Fibroblast of upper back skin (primary cell): ENCODE data around the gene MROH2A.
"Not testable (repeated sequence)": the region's sequence is repeated elsewhere in the genome, so short reads cannot be mapped to it uniquely, and the experiment has no call there.

Experiments used
- DNase-seq: peaks from one replicate; pipeline ENCODE4 v3.0.0-alpha.2; 2013

MROH2A gene, protein sequence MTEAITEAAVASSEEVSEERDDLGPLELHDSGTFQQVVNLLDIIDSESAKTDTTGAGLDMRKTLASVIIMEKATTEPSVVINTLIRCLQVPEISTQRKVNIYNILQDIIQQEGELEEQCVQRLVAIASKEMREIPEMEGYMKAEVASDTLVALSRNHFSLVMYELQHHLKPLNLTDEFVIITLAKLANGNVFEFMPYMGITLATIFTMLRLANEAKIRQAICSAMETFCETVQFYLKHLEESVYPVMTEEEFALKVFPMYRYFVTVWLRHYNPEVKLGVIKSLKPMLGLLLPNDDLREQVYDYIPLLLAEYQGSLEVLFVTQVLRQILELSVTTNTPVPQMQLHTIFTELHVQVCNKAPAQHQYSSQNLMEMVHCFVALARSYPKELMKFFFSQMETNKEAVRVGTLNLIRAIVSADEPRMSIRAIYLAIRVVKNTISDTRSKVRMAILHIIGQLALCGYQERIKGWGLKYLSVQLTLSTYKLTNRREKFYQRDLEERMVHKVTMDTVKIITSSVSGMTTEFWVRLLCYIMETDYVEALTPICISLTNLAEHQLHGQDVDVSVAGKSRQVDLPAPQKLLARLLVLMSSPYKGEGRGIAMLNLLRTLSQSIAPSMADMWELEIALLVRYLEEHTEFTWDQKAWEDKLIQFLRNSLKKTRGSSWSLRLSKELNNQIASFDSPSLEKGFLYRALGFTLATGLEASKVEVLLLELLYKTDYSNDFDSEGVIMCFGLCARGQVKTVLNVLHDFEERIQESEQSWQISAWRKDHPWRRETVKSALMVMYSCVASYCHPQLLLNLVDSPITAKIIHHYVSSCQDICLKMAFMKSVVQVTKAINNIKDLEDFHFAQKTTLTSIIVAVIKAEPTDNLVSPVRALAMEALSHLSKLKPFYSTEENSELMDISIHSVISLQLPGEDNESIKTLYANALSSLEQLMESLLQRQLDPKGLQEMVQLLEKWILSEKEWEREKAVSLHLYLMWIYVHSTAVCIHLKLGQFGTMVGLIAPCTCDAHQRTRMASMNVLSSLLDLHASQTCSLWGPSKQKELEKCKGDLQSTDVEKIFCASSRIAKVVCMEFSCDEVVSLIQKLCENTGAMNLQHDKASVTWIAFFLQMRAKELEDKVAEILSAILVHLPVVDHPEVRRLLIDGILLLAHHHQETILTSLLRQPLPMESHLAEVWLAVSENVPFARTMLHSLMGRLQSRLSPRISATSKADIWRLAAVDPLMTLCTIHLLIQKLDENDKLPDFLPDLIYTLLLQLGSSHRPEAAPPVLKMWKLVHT (N-terminal part only)

DNA sequence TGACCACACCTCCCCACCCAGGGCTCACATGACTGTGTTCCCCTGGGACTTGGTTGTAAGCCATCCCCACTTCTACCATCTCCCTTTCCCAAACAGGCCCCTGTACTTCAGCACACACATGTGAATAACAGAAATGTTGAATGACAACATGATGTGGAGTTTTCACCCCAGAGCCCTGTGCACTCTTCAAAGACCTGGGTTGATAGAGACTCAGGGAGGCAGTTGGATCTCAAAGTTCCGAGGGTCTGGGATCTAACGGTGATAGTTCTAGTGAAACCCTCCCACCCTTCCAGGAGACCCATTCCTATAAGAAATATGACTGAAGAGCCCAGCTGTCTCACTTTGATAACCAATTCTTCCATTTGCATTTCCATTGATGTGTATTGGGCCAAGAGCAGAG lies at the start of gene MROH2A:
MROH2A (plus strand) TSS at position 301 of the 400 bp plus-strand sequence. CDS start 1,029 bp downstream, outside the sequence.
- DNase-seq, result no peak

DNA sequence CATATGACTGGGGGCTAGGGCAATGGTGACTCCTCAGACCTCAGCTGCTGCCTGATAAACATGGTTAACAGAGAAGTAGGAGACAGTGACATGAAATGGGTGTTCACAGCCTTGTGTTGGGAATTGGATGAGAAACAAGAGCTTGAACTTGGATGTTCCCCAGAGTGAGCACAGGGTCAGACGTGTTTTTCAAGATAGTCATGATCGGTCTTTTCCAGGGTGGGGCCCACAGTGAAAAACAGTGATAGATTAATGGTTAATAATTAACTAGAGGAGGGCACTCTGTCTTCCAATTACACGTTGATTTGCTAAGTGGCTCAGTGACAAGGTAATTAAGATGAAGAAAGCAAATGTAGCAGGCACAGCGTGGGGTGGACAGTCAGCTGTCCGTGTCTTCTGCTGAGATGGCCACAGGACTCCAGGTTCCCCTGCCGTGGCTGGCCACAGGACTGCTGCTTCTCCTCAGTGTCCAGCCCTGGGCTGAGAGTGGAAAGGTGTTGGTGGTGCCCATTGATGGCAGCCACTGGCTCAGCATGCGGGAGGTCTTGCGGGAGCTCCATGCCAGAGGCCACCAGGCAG lies 49.3 kb upstream of the MROH2A start, which contains the start of gene UGT1A3:
UGT1A3 (plus strand) TSS at position 320 of the 579 bp plus-strand sequence; CDS start at position 405, 85 bp downstream.
- no peak for DNase-seq

DNA sequence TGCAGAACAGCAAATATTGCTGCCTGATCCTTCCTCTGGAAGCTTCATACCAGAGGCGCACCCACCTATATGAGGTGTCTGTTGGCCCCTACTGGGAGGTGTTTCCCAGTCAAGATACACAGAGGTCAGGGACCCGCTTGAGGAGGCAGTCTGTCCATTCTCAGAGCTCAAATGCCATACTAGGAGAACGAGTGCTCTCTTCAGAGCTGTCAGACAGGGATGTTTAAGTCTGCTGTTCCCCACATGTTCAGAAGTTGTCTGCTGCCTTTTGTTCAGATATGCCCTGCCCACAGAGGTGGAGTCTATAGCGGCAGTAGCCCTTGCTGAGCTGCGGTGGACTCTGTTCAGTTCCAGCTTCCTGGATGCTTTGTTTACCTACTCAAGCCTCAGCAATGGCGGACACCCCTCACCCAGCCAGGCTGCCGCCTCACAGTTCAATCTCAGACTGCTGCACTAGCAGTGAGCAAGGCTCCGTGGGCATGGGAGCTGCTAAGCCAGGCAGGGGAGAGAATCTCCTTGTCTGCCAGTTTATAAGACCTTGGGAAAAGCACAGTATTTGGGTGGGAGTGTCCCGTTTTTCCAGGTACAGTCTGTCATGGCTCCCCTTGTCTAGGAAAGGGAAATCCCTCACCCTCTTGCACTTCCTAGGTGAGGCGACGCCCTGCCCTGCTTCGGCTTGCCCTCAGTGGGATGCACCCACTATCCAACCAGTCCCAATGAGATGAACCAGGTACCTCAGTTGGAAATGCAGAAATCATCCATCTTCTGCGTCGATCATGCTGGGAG lies 41.1 kb upstream of the MROH2A start:
- not testable (repeated sequence) for DNase-seq

DNA sequence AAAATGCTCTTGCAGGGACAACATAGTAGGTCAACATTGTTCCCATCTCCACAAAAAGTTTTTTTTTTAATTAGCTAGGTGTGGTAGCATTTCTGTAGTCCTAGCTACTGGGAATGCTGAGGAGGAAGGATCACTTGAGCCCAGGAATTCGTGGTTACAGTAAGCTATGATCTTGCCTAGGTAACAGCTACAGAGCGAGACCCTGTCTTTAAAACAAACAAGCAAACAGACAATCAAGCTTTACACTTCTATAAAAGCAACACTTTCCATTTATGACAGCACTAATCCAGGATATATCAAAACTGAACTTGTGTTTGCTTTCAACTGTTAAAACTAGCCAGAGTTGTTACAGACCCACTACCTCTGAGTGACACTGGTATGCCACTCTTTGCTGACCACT lies 37.3 kb upstream of the MROH2A start:
- DNase-seq, result no peak

DNA sequence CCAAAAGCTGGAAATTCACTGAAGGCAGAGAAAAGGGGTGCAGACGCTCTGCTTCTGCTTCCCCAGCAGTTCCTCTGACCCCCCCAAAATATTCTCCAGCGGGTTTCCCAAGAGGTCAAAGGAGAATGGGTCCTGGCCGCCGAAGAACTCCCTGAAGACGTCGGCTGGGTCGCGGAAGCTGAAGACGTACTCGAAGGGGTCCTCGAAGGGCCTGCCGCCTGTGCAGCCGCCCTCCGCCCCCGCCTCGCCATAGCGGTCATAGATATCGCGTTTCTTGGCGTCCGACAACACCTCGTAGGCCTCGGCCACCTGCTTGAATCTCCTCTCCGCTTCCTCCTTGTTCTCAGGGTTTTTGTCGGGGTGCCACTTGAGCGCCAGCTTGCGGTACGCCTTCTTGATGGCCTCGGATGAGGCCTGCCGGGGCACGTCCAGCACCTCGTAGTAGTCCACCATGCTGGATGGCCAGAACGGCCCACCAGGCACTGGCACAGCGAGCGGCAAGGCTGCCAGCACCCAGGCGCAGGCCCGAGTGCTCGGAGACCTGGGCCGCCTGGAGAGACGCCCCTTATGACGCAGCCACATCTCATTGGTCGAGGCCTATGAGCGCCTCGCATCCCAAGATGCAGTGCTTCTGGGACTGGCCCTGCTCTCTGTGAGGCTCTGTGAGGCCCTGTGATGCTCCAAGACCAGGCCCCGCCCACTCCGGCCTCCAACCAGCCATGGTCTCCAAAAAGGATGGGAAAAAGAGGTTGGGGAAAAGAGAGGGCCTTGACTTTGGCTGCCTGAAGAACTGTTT lies 34.5 kb upstream of the MROH2A start:
- DNase-seq, result no peak

DNA sequence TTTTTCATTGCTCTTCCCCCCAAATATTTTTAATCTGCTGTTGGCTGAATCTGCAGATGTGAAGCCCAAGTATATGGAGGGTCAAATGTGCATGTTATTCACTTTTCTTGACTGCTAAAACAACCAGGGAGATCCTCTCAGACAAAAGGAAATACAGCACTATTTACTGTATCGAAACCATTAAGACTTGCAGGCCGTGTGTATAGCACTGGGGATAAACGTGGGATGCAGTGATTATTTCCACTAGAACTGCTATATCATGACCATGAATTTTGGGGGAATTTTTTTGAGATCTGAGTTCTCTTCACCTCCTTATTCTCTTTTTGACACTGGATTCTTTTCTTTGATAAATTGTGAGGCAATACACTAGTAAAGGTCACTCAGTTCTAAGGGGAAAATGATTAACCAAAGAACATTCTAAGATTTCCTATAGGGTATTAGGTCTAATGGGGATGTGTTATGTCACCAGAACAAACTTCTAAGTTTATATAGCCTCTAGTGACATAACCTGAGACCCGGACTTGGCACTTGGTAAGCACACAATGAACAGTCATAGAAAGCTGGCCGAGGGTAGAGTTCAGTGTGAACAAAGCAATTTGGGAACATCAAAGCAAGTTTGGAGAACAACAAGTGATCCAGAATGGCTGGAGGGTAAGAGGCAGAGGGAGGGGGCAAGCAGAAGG lies 32.9 kb upstream of the MROH2A start:
- DNase-seq, result no peak

DNA sequence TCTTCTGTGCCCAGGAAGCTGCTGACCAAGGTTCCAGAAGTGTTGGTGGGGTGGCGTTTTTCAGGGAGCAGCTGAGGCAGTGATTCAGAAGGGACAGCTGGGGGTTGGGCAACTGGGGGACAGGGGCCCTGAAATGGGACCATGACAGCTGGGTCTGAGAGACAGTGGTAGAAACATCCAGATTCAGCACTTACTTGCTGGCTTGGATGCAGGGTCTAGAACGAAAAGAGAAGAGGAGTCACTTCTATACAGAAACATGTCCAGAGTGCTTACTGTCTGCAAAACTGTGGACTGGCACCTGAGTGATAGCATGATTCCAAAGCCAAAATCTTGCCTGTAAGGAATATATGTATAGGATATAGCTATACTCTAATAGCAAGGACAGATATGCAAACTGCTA lies 32.3 kb upstream of the MROH2A start:
- not testable (repeated sequence) for DNase-seq

DNA sequence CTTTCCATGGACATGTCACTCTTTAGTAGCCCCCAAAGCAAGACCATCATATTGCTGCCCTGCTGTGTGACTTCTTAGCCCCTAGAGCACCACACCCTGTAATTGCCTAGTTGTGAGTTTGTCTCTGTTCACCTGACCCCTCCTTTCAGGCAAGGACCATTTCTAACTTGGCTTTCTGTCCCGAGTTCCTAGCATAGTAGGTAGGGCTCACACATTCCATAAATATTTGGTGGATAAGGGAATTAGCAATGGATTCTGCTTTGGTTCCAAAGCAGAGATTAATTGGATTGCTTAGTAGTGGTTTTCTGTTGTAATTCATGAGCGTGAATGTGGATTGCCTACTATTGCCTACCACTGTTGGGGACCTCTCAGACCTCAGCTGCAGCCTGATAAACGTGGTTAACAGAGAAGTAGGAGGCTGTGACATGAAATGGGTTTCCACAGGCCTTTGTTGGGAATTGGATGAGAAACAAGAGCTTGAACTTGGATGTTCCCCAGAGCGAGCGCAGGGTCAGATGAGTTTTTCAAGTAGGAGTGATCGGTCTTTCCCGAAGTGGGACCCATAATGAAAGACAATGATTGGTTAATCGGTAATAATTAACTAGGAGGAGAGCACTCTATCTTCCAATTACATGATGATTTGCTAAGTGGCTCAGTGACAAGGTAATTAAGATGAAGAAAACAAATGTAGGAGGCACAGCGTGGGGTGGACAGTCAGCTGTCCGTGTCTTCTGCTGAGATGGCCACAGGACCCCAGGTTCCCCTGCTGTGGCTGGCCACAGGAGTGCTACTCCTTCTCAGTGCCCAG lies 31.5 kb upstream of the MROH2A start:
- no peak for DNase-seq

DNA sequence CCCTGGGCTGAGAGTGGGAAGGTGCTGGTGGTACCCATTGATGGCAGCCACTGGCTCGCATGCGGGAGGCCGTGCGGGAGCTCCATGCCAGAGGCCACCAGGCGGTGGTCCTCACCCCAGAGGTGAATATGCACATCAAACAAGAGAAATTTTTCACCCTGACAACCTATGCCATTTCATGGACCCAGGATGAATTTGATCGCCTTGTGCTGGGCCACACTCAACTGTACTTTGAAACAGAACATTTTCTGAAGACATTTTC lies 30.9 kb upstream of the MROH2A start:
- DNase-seq, result no peak

DNA sequence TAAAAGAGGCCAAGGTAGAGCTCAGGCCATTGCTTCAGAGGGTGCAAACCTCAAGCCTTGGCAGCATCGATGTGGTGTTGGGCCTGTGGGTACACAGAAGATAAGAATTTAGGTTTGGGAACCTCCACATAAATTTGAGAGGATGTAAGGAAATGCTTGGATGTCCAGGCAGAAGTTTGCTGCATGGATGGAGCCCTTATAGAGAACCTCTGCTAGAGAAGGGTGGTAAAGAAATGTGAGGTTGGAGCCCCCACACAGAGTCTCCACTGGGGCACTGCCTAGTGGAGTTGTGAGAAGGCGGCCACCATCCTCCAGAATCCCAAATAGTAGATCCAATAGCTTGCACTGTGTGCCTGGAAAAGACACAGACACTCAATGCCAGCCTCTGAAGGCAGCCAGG lies 27.4 kb upstream of the MROH2A start:
- not testable (repeated sequence) for DNase-seq

DNA sequence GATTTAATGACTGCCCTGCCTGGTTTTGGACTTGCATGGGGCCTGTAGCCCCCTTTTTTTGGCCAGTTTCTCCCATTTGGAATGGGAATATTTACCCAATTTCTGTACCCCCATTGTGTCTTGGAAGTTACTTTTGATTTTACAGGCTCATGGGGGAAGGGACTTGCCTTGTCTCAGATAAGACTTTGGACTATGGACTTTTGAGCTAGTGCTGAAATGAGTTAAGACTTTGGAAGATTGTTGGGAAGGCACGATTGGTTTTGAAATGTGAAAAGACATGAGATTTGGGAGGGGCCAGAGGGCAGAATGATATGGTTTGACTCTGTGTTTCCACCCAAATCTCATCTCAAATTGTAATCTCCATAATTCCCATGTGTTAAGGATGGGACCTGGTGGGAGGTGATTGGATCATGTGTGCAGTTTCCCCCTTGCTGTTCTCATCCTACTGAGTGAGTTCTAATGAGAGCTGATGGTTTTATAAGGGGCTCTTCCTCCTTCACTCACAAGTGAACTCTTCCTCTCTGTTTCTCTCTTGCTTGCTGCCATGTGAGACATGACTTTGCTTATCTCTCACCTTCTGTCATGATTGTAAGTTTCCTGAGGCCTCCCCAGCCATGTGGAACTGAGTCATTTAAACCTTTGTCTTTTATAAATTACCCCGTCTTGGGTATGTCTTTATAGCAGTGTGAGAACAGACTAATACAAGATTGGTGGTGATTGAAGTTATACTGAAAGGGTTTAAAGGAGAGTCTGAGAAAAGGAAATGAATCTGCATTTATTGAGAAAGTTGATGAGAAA lies 26.7 kb upstream of the MROH2A start:
- not testable (repeated sequence) for DNase-seq

DNA sequence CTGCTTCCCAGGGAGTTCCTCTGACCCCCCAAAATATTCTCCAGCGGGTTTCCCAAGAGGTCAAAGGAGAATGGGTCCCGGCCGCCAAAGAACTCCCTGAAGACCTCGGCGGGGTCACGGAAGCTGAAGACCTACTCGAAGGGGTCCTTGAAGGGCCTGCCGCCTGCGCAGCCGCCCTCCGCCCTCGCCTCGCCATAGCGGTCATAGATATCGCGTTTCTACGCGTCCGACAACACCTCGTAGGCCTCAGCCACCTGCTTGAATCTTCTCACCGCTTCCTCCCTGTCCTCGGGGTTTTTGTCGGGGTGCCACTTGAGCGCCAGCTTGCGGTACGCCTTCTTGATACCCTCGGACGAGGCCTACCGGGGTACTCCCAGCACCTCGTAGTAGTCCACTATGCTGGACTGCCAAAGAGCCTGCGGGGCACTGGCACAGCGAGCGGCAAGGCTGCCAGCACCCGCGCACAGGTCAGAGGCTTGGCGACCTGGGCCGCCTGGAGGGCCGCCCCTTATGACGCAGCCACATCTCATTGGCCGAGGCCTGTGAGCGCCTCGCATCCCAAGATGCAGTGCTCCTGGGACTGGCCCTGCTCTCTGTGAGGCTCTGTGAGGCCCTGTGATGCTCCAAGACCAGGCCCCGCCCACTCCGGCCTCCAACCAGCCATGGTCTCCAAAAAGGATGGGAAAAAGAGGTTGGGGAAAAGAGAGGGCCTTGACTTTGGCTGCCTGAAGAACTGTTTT lies 23.1 kb upstream of the MROH2A start:
- DNase-seq, result no peak

DNA sequence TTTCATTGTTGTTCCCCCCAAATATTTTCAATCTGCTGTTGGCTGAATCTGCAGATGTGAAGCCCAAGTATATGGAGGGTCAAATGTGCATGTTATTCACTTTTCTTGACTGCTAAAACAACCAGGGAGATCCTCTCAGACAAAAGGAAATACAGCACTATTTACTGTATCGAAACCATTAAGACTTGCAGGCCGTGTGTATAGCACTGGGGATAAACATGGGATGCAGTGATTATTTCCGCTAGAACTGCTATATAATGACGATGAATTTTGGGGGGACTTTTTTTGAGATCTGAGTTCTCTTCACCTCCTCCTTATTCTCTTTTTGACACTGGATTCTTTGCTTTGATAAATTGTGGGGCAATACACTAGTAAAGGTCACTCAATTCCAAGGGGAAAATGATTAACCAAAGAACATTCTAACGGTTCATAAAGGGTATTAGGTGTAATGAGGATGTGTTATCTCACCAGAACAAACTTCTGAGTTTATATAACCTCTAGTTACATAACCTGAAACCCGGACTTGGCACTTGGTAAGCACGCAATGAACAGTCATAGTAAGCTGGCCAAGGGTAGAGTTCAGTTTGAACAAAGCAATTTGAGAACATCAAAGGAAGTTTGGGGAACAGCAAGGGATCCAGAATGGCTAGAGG lies 21.6 kb upstream of the MROH2A start:
- no peak for DNase-seq

DNA sequence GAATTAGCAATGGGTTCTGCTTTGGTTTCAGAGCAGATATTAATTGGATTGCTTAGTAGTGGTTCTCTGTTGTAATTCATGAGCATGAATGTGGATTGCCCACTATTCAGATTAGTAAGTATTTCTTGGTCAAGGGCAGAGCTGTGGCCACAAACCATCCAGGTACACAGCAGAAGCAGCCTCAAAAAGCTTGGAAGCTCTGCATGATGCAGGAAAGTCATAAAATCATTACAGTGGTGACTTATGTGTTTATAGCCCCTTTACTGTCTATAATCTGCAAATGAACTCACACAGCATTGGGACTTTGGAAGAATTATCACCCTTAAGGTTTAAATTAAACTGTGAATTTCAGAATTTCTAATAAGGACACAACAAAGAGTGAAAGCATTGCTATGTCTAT lies 20.0 kb upstream of the MROH2A start:
- no peak for DNase-seq

DNA sequence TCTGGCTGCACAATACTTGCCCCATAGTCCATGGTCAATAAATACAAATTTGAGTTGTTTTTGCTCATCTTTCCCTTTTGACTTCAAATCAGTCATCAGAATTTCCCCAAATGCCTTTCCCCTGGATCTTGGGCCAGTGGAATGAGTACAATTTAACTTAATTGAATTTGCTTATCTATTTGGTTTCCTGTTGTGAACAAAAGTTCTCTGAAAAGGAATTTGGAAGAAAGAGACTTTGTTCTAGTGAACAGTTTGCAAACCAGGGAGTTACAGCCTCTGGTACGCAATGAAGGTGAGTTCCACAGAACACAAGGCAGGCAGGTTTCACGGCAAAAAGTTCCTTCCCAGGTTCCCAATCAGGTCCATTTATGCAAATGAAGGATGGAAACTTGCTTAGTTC lies 19.3 kb upstream of the MROH2A start:
- DNase-seq, result no peak

DNA sequence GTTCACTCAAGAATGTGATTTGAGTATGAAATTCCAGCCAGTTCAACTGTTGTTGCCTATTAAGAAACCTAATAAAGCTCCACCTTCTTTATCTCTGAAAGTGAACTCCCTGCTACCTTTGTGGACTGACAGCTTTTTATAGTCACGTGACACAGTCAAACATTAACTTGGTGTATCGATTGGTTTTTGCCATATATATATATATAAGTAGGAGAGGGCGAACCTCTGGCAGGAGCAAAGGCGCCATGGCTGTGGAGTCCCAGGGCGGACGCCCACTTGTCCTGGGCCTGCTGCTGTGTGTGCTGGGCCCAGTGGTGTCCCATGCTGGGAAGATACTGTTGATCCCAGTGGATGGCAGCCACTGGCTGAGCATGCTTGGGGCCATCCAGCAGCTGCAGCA lies 18.1 kb upstream of the MROH2A start, which contains the start of gene UGT1A1:
UGT1A1 (plus strand) TSS at position 228 of the 400 bp plus-strand sequence; CDS start at position 246, 18 bp downstream.
- DNase-seq, result no peak

DNA sequence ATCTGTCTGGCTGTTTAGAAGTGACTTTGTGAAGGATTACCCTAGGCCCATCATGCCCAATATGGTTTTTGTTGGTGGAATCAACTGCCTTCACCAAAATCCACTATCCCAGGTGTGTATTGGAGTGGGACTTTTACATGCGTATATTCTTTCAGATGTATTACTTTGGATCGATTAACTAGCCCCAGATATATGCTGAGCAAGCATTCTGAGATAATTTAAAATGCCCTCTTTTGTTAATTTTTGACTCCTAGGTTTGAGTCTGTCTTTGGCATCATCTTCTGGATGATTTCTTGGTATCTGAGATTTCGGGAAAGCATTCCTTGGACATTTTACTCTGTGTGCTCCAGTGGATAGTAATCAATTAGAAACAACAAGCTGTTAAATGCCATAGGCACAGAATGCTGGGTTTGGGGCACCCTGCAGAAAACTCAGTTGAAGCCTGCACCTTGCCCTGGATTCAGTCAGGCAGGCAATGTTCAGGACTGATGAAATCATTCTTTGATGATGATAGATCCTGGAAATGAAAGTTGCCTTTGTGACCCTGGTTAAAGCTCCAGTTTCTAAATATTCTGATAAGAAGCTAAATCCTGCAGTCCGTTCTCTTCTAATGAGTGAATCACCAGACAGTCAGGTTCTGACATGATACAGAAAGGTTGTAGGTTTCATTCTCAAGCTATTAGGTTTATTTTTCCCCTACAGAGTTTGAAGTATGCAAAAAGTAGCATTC lies 16.9 kb upstream of the MROH2A start:
- DNase-seq, result no peak
